Esophagus muscularis mucosa (tissue), 4 donors: ENCODE data around the gene DPEP1. TPM values are rescaled to one million over a fixed set of nuclear protein-coding genes. Genes with fewer than 3 reads are reported as not detected.

Source experiments
- DNase-seq: peaks from one replicate; pipeline ENCODE4 v3.0.0-alpha.2; 2017; ENCODE audit errors: extremely low spot score
- H3K27ac ChIP-seq, 4 donors: fragments of 200-600 bp; sonication (generic); replicated peaks in 1 of 4; 1 replicate in 3 of 4; 2 replicates in 1 of 4; pipeline ENCODE4 v1.5.1; 2016 to 2019; ENCODE audit warnings: mild to moderate bottlenecking in 1 of 4
- H3K27me3 ChIP-seq, 4 donors: fragments of 200-600 bp; sonication (generic); one replicate each; pipeline versions ENCODE4 v1.5.1 to v1.6.0; 2016 to 2019
- H3K36me3 ChIP-seq, 4 donors: fragments of 200-600 bp; sonication (generic); one replicate each; pipeline ENCODE4 v1.5.1; 2016 to 2019
- H3K4me1 ChIP-seq, 4 donors: fragments of 200-600 bp; sonication (generic); one replicate each; pipeline ENCODE4 v1.5.1; 2016 to 2019
- H3K4me3 ChIP-seq, 4 donors: fragments of 200-600 bp; sonication (generic); 1 replicate in 2 of 4; 2 replicates in 2 of 4; pipeline ENCODE4 v1.5.1; 2016 to 2019; ENCODE audit warnings: mild to moderate bottlenecking in 4 of 4, moderate library complexity in 1 of 4
- H3K9me3 ChIP-seq, 4 donors: fragments of 200-600 bp; sonication (generic); 1 replicate in 3 of 4; 2 replicates in 1 of 4; pipeline ENCODE4 v1.5.1; 2016 to 2019
- CTCF ChIP-seq, 3 experiments: fragments of 200-600 bp in 2 of 3; fragments of 450-650 bp in 1 of 3; sonication (generic) in 2 of 3; IDR thresholded peaks; one replicate each; pipeline ENCODE4 v1.5.1; 2017 to 2019; ENCODE audit warnings: antibody characterized with exemption in 3 of 3, mild to moderate bottlenecking in 2 of 3, moderate library complexity in 1 of 3
- EP300 ChIP-seq: sonication (generic); formaldehyde crosslinking; IDR thresholded peaks from one replicate; pipeline ENCODE4 v1.6.1; 2017; ENCODE audit warnings: antibody characterized with exemption
- POLR2A ChIP-seq: fragments of 450-650 bp; IDR thresholded peaks from one replicate; pipeline ENCODE4 v1.6.1; 2017; ENCODE audit warnings: antibody characterized with exemption, moderate library complexity, mild to moderate bottlenecking, low read depth
- POLR2AphosphoS5 ChIP-seq, 2 donors: sonication (generic); formaldehyde crosslinking; IDR thresholded peaks; one replicate each; pipeline ENCODE4 v1.6.1; 2017; ENCODE audit warnings: antibody characterized with exemption in 2 of 2
- WGBS: methylation state at CpG from one replicate; pipeline ENCODE4 v1.1.5; 2018; 5-methylcytosine and 5-hydroxymethylcytosine counted together
- intact Hi-C: fragments of 100-400 bp; cut with DNase I; formaldehyde crosslinking; loops from one replicate; pipeline ENCODE4 v1.15.1; 2023
- total RNA-seq, 4 donors: library from RNA; depleted of rRNA; stranded (reverse); fragments of >200 nt; gene quantifications; one replicate each; pipeline versions ENCODE4 v1.1.0 to v1.2.1, GENCODE V29; 2016

Gene DPEP1
- total RNA-seq, 4 donors from 2014 or later = 0.99 TPM; not detected in 3

GRCh38 chr16:89607453-89607852, 6.0 kb upstream of the DPEP1 start:
- no peaks in the 10 kb centered on the region for H3K9me3 ChIP-seq
- intact Hi-C loops = no loop called here
- no peak for DNase-seq
- TF ChIP-seq EP300 = no peak
- TF ChIP-seq POLR2AphosphoS5 (IDR thresholded peaks at IDR 0.05) = no peak
- TF ChIP-seq POLR2A = no peak
- no peak for TF ChIP-seq CTCF (IDR thresholded peaks at IDR 0.05)
- H3K4me3 ChIP-seq = no peak overlapping the region
- H3K36me3 ChIP-seq = no peaks in the 10 kb centered on the region
- H3K27me3 ChIP-seq = peaks cover 0 to 74% (median 0%) of the 10 kb centered on the region in 4 donors
- H3K4me1 ChIP-seq = peaks cover 3 to 8% (median 5%) of the 10 kb centered on the region in 4 donors
- WGBS = 88% methylated on average over 9 of the region's 9 CpGs
- no peak overlapping the region for H3K27ac ChIP-seq

DNA sequence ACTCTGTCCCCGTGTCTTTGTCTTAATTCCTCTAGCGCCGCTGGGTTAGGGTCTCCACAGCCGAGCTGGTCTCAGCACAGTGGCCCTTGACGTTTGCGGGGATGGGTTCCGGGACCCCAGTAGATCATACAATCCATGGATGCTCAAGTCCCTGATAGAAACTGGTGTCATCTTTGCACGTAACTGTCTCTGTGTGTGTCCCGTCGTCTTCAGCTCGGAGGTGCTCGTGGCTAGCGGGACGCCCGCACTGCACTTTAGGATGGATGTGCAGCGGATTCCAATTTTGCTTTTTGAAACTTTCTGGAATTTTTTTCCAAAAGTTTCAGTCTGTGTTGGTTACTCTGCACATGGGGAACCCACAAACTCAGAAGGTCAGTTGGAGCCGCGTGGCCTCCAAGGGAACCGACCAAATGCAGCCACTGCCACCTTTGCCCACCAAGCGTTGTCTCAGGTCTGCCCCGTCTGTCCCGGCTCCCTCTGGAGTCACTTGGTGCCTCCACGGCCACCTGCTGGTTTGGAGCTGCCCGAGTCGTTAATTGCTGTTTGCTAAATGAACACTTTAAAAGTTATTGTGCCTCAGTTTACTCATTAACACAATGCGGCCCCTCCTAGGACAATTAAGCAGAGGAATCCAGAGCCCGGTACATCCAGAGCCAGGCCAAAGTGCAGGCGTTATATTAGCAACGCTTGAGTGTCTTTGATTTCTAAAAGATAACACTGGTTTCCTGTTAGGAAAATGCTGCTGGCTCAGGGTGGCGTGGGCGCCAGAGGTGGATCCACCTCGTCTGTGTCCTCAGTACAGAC, 5.3 kb upstream of the DPEP1 start:
- whole genome bisulfite sequencing = 80% methylated on average over 32 of the region's 32 CpGs
- intact Hi-C loops = no loop called here
- DNase-seq = no peak
- peaks cover 0 to 1% (median 0%) of the 10 kb centered on the region in 4 donors for H3K4me1 ChIP-seq
- no peaks in the 10 kb centered on the region for H3K9me3 ChIP-seq
- no peaks in the 10 kb centered on the region for H3K36me3 ChIP-seq
- peaks cover 0 to 74% (median 0%) of the 10 kb centered on the region in 4 donors for H3K27me3 ChIP-seq
- H3K27ac ChIP-seq = no peak overlapping the region
- no peak for TF ChIP-seq EP300
- no peak for TF ChIP-seq POLR2AphosphoS5 (IDR thresholded peaks at IDR 0.05)
- no peak for TF ChIP-seq POLR2A
- no peak for TF ChIP-seq CTCF (IDR thresholded peaks at IDR 0.05)
- H3K4me3 ChIP-seq = no peak overlapping the region

DNA sequence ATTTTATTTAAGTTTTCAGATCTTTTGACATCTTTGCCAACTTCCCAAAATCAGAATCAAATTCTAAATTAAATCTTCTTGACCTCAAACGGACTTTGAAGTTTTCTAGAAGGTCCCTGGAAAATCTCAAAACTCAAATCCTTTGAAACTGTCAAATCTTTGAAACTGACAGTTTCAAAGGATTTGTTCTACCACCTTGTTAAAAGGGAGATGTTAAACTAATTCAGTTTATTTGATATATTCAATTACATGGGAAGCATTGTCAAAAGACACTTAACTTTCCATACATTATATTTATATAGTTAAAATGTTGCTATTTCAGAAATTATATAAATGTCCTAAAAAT, 3.4 kb upstream of the DPEP1 start:
- 82% methylated on average over 1 of the region's 1 CpG for WGBS
- TF ChIP-seq CTCF (IDR thresholded peaks at IDR 0.05) = no peak
- TF ChIP-seq EP300 = no peak
- TF ChIP-seq POLR2A = no peak
- no peak for TF ChIP-seq POLR2AphosphoS5 (IDR thresholded peaks at IDR 0.05)
- H3K27me3 ChIP-seq = peaks cover 0 to 80% (median 1%) of the 10 kb centered on the region in 4 donors

GRCh38 chr16:89612415-89613166, 851 bp upstream of the DPEP1 start:
- Histone ChIP-seq H3K36me3 (no peaks in the 10 kb centered on the region), H3K4me1 (peaks cover 0 to 7% (median 0%) of the 10 kb centered on the region in 4 donors), H3K27me3 (peaks cover 0 to 89% (median 7%) of the 10 kb centered on the region in 4 donors), H3K9me3 (no peaks in the 10 kb centered on the region), H3K4me3 (no peak overlapping the region), H3K27ac (no peak overlapping the region)
- DNase-seq = no peak
- 83% methylated on average over 20 of the region's 20 CpGs for WGBS
- no peak for TF ChIP-seq CTCF (IDR thresholded peaks at IDR 0.05)
- no peak for TF ChIP-seq POLR2AphosphoS5 (IDR thresholded peaks at IDR 0.05)
- TF ChIP-seq POLR2A = no peak
- TF ChIP-seq EP300 = no peak
- intact Hi-C loops = no loop called here

More for the DNA sequence above, 3.4 kb upstream of the DPEP1 start:
- Histone ChIP-seq H3K27ac (no peak overlapping the region), H3K4me3 (no peak overlapping the region), H3K4me1 (peaks cover 0 to under 1% (median 0%) of the 10 kb centered on the region in 4 donors), H3K36me3 (no peaks in the 10 kb centered on the region), H3K9me3 (no peaks in the 10 kb centered on the region)
- intact Hi-C loops = no loop called here
- DNase-seq = no peak
